Stimulated activated CD4-positive, alpha-beta T cell treated with anti-CD3 and anti-CD28 coated beads, Interleukin-15, amount 100 ng/mL, for 48 hours (primary cell): Measurements from ENCODE around the gene ZEB2.

ENCODE experiments used
- DNase-seq, 2 donors: peaks; one replicate each; pipeline ENCODE4 v3.0.0-alpha.2; 2020; ENCODE audit warnings: low read depth in 2 of 2

Gene ZEB2

DNA sequence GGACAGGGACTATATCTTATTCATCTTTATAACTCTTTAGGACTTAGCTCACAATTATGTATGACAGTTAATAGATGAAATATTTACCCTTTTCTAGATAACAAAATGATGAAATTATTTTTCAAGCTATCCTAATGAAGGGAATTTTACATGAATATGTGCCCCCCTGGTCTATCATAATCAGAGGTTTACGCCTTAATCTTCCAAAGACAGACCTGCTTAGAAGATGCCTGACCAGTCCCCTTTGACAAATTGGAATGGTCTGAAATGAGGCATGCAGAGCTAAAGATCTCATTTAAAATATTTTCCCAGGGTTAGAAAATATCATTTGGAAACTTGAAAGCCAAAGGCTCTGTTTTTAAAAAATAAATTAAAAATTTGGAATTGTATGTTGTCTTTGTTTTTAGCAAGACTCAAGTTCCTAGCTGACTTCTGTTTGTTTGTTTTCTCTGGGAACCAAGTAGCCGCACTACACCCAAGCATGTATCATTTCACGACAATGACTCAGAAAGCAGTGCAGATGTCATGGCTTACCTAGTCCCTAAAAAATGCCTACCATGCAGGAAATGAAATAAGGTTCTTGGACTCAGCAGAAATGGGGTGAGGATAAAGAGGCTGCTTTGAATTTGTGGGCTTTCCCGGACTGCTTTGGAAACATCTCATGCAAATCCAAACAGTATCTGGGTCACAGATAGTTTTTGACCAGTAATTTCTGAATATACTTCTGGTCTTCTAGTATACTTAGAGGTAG lies 162.1 kb downstream of the ZEB2 start:
- no peak for DNase-seq

GRCh38 chr2:144356402-144356801 lies 163.5 kb downstream of the ZEB2 start:
- DNase-seq = no peak

GRCh38 chr2:144354953-144355352 lies 165.0 kb downstream of the ZEB2 start:
- no peak for DNase-seq

DNA sequence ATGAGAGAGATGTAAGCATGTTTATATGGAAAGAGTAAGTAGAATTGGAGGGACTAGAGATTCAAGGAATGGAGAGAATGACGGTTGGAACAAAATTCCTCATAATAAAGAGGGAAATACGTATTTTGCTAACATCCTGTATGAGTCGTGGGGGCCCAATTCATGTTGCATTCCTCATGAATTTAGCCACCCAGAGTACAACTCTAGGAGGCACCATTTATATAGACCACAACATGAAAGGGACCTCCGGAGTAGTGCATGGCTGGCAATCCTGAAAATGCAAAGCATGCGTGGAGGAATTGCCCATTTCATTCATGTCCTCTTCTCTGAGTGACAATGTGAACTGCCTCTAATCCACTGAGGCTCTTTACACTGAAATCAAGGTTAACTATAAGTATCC lies 168.2 kb downstream of the ZEB2 start:
- no peak for DNase-seq

DNA sequence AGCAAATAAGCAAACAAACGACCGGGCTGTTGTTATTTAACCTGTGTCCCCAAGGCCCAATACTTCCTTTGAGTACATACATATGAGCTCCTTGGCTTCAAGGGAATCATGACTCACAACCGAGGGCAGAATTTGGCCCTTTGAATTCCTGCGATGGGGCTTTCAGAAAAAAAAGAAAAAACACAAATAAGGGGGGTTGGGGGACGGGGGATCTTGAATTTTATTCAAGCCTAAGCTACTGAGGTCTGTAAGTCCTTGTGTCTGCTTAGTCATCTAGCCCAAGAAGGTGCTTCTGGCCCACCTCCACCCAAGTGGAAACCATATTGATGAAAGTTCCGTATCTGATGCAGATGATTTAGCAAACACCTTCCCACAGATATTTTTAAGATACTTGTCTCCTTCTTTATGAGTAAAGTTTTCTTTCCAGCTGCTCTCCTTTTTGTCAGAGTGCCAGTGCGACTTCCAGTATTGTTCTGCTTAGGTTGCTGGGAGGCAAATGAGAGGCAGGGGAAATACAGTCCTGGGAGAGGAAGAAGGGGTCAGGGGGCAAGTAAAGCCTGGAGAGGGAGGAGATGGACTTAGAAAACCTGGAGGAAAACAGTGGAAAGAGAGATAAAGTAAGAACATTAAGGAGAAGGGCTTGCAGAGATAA lies 169.6 kb downstream of the ZEB2 start:
- DNase-seq = no peak

- DNase-seq = no peak
Observed at GRCh38 chr2:144349674-144350073, 170.2 kb downstream of the ZEB2 start.

DNA sequence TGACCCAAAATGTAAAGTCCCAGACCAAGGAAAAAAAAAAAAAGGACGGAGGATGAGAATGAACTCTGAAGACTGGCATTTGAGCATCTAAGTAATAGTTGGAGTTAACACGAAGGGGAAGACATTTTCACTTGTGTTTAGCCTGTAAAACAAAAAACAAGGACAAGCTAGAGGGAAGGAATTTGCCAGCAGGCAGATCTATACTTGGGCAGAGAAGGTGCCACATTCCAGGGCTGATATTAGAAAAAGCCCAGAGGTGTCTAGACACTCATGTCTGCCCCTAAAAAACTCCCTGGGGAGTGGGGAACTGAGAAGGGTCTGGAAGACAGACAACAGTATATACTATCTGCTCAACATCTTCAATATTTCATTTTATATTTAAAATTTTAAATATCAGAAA lies 171.1 kb downstream of the ZEB2 start:
- no peak for DNase-seq

- DNase-seq = no peak
Observed at GRCh38 chr2:144346229-144346628, 173.7 kb downstream of the ZEB2 start.

GRCh38 chr2:144343145-144343544 lies 176.8 kb downstream of the ZEB2 start:
- DNase-seq = no peak

DNA sequence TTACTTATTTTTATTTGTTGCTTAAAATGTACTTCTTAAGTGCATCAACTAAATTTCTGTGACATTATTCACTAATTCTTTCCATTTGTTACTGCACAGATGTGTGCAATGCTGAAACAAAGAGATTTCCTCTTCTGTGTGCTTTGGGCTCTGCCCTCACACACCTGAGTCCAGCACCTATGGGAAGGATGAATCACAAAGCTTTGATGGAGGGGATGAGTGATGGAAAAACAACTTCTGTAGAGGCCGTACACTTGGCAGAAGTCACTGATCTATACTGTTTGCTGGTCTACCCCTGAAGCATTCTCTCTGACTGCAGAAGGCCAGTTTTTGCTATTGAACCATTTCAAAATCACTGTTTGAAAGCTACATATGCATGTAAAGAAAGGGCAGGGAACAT lies 178.4 kb downstream of the ZEB2 start:
- DNase-seq = no peak

- DNase-seq = no peak
Observed at GRCh38 chr2:144339048-144339447, 180.9 kb downstream of the ZEB2 start.

DNA sequence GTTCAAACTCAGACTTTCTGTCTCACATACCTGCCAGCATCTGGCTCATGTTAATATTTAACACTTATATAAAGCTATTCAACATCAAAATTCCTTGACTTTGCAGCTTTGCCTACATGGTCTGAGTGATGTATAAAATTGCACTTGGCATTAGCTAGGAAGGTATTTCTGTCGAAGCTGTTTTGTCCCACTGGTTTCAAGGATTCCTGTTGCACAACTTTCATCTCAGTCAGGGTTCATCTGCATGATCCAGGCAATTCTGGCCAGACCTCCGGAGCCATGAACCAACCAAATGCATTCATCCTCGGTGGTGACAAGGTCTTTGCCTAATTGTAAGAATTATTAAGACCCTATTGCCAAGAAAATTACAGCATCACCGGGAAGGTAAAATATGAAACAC lies 185.4 kb downstream of the ZEB2 start:
- no peak for DNase-seq
